GM19099 (cell line): ENCODE measurements around the gene ZNF594.
A peak's percentile ranks its signal among the peaks of the same experiment; 100 is the strongest.

Source experiments
- POLR2A ChIP-seq: IDR thresholded peaks from 3 replicates; pipeline ENCODE4 v1.6.1; 2011; ENCODE audit warnings: low read depth; ENCODE audit not compliant: insufficient read length; ENCODE audit errors: extremely low read depth

Gene ZNF594

DNA sequence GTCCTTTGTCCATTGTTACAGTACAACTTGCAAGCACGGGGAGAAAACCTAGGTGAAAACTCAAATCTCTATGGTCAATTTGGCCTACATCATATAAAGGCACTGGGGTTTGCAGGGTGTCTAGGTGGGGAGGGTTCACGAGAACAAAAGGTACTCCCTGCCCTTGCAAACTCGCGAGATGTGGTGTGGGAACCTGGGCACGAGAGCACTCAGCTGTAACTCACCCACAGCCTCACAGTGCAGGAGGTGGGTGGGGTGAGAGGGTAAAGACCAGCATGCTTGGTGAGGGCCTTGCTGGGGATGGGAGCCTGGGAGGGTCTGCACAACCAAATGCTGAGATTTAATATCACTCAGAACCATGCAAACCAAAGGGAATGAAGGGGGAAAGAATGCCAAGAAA lies 18.4 kb upstream of the ZNF594 start:
- no peak for TF ChIP-seq POLR2A

DNA sequence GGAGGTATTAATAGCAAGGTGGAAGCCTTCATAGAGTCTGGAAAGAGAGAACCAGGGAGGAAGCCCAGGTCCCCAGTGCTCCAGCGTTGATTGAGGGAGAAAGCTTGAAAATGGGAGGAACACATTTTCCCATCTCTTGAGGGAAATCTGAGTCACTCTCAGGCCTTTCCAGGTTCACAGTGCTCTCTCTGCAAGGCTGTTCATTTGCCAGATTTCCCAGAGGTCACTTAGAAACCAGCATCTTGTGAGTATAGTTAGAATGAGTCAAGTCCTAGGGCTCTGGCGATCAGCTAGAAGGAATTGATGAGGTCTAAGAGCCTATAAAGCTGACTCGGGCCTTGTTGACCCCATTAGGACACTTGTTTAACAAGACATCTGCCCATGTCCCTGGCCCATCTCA lies 17.7 kb upstream of the ZNF594 start:
- no peak for TF ChIP-seq POLR2A

DNA sequence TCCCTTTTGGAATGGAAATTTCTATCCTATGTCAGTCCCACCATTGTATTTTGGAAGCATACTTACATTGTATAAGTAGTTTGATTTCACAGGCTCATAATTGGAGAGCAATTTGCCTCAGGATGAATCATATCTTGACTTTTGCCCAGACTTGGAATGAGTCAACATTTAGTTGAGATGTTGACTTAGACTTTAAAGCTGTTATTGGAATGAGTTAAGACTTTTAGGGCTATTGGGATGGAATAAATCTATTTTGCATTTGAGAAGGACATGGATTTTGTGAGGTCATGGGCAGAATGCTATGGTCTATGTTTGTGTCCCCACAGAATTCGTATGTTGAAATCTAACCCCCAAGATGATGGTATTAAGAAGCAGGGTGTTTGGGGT lies 12.2 kb upstream of the ZNF594 start:
- no peak for TF ChIP-seq POLR2A

DNA sequence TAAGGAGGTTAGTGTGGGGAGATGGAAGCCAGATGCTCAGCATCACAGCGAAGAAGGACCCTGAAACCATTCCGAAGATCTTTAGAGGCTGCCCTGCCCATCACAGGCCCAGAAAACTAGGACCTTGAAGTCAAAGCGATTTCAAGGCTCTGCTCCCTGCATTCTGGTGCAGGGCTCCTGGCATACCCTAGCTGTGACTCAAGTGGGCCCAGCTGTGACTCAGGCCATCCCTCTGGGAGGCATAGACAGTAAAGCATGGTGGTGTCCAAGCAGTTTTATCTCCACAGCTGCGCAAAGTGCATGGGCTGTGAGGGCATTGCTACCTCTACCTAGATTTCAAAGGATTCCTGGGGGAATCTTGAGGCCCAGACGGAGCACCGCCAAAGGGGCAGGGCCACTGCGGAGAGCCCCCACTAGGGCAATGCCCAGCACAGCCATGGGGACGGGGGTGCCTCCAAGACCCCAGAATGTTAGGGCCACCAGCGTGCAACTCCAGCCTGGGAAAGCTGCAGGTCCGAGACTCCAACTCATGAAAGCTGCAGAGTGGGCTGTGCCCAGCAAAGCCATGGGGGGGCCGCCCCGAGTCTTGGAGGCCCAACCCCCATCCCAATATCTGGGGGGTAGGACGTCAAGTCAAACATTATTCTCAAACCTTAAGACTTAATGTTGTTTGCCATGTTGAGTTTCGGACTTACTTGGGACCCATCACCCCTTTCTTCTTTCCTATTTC lies 11.7 kb upstream of the ZNF594 start:
- no peak for TF ChIP-seq POLR2A

DNA sequence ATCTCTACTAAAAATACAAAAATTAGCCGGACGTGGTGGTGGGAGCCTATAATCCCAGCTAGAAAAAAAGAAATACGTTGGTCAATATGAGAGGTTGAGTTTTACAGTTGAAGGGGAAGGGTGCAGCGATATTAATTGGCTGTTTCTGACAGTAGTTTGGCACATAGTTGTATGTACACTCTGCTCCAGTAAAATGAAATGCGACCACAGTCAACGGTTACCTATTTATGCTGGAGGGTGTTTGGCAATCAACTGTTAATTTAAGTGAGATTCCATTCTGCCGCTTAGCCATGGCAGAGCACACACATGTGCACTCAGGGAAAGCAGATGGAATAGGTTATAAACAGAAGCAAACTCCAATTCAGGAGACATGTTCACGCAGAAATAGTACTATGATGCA lies 9.3 kb upstream of the ZNF594 start:
- no peak for TF ChIP-seq POLR2A

DNA sequence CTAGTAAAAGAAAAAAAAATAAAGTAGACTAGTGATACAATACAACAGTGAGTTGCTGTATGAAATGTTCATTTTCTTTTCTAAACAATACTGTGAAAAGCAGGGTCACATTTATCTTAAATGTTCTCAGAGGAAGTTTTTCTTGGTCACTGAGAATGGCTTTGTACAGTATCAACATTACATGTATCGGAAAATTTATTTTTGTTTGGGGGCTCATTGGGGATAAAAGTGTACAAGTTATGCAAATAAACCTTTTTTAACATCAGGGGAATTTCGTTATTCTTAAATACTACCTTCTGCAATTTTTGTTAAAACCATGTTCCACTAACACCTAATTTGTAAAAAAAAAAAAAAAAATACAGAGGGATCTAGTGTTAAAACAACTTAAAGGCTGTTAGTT lies 8.7 kb upstream of the ZNF594 start:
- TF ChIP-seq POLR2A: no peak

DNA sequence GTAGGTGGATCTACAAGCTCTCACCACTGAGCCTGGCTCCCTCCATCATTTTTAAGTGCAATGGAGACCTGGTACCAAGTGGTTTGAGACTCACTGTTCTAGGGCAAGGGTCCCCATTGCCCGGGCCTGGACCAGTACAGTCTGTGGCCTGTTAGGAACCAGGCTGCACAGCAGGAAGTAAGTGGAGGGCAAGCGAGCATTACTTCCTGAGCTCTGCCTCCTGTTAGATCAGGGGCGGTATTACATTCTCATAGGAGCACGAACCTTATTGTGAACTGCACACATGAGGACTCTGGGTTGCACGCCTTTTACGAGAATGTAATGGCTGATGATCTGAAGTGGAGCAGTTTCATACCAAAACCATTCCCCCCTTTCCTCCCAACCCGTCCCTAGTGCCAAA lies 6.8 kb upstream of the ZNF594 start:
- TF ChIP-seq POLR2A: peak; percentile 23

DNA sequence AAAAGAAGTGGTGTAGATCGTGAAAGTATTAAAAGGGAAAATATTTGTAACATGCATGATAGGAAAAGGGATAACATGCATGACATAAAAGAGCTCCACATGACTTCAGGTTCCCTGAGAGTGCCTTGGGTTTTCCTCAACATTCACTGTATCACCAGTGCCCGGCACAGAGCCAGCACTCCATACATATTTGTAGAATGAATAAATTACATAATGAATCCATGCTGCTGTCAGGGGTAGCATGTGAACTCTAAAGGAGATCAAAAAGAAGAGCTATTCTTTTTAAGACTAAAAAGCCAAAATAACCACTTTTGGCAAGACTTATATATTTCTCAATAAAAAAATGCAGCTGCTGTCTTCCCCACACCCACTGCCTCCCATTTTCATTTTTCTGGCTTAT lies 2.7 kb upstream of the ZNF594 start:
- TF ChIP-seq POLR2A: no peak

DNA sequence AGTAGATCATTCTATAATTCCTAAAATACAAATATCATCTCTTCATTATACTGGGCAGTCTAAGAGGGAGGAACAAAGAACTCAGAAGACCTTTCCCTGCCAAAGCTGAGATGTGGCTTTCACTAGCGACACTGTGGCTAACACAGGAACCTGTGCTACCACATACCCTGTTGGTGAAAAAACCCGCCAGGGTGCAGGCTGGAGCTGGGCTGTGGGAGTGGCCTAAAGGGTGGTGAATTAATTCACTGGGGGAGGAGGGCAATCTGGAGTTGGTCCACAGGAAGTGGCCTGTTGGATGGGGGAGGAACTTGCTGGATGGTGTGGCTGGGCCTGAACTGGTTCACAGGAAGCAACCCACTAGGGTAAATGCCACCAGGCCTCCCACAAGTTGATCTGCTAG lies 7.4 kb downstream of the ZNF594 start:
- TF ChIP-seq POLR2A: no peak

DNA sequence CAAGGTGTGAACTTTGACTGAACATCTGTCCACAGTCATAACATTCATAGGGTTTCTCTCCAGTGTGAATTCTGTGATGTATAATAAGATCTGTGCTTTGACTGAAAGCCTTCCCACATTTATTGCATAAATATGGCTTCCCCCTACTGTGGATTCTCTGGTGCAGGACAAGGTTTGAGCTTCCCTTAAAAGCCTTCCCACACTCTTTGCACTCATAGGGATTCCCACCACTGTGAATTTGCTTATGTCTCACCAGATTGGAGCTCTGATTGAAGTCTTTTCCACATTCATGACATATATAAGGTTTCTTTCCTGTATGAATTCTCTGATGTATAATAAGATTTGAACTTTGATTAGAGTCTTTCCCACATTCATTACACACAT lies 8.3 kb downstream of the ZNF594 start:
- no peak for TF ChIP-seq POLR2A

DNA sequence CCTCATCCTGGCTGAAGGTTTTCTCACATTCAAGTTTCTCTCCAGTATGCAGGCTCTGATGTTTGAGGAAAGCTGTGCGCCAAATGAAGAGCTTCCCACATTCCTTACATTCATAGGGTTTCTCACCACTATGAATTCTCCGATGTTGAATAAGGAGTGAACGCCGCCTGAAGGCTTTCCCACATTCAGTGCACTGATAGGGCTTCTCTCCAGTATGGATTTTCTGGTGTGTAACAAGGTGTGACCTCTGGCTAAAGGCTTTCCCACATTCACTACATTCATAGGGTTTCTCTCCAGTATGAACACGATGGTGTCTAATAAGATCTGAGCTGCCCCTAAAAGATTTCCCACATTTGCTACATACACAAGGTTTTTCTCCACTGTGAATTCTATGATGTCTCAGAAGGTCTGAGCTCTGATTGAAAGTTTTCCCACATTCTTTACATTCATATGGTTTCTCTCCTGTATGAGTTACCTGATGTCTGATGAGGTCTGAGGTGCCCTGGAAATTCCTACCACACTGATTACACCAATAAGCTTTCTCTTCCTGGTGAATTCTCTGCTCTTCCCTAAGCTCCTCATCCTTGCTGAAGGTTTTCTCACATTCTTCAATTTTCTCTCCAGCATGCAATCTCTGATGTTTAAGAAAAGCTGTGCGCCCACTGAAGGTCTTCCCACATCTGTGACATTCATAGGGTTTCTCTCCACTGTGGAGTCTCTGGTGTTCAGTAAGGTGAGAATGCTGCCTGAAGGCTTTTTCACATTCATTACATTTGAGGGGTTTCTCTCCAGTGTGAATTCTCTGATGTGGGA lies 8.9 kb downstream of the ZNF594 start:
- TF ChIP-seq POLR2A: no peak

DNA sequence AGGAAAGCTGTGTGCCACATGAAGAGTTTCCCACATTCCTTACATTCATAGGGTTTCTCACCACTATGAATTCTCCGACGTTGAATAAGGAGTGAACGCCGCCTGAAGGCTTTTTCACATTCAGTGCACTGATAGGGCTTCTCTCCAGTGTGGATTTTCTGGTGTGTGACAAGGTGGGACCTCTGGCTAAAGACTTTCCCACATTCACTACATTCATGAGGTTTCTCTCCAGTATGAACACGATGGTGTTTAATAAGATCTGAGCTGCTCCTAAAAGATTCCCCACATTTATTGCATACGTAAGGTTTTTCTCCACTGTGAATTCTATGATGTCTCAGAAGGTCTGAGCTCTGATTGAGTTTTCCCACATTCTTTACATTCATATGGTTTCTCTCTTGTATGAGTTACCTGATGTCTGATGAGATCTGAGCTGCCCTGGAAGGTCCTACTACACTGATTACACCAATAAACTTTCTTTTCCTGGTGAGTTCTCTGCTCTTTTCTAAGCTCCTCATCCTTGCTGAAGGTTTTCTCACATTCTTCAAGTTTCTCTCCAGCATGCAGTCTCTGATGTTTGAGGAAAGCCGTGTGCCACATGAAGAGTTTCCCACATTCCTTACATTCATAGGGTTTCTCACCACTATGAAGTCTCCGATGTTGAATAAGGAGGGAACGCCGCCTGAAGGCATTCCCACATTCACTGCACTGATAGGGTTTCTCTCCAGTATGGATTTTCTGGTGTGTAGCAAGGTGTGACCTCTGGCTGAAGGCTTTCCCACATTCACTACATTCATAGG lies 10.0 kb downstream of the ZNF594 start:
- no peak for TF ChIP-seq POLR2A

DNA sequence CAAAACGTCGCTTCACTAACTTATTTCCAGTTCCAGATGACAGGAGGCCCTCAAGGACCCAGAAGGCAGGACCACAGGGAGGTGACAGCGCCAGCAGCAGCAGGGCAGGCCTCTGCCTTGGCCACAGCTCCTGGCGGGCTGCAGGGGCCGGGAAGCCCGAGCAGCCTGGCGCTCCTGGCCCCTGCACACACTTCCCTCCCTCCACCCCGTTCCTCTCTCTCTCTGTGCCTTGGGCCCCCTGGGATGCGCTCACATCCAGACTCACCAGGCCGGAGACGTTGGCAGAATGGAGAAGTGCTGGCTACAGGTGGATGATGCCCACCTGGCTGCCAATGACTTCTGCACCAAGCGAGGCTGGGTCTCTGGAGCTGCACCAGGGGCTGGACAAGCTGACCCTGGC lies 12.7 kb downstream of the ZNF594 start:
- no peak for TF ChIP-seq POLR2A

DNA sequence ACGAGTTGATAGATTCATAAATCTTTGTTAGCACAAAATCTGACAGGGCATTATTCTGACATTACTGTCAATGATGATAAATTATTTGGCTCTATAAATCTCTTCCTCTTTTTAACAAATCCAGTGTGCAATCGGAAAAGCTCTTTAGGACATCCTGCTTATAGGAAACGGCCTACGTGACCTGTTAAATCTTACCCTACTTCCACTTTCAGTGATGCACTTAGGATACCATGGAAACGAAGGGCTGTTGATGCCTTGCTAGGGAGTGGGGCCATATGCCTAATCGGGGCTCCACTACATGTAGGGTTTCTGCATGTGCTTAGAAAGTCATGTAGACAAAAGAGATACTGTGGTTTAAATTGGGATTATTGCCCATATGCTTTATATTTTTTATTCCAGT lies 27.2 kb downstream of the ZNF594 start:
- no peak for TF ChIP-seq POLR2A

DNA sequence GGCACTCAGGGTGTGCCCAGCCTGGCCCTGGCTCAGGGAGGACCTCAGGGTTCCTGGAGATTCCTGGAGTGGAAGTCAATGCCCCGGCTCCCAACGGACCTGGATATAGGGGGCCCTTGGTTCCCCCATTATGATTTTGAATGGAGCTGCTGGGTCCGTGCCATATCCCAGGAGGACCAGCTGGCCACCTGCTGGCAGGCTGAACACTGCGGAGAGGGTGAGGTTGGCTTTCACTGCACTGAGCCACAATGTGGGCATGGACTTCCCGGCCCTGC lies 52.3 kb downstream of the ZNF594 start:
- TF ChIP-seq POLR2A: no peak

DNA sequence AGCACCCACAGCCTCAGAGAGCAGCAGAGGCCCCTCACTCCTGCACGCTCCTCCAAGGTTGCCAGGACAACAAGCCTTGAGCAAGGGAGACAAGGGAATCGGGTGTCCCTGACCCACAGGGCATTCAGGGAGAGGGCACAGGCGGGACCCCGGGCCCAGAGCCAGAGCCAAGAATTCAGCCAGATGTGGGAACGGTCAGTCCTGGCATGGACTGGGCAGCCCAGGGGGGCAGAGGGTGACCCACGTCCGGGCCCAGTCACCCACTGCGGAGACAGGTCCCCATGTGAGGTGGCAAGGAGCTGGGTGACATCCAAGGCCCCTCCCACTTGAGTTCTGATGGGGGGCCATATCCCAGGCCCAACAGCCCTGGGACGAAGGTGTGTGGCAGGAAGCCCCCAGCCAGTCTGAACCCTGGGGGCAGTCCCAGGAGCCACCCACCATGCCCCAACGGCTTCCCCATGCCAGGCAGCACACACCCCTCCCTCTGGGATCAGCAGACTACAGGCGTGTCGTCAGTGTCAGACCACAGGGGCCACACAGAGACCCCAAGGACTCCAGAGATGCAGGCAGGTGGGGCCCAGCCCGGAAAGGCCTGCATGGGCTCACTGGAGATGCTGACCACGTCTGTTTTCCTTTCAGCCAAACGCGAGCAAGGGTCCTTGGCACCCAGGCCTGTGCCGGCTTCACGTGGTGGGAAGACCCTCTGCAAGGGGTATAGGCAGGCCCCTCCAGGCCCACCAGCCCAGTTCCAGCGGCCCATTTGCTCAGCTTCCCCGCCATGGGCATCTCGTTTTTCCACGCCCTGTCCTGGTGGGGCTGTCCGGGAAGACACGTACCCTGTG lies 52.8 kb downstream of the ZNF594 start:
- no peak for TF ChIP-seq POLR2A
